BLaER1 treated with 17β-estradiol and CSF1 and Interleukin-3, amounts not matched to agents 10 nM and 100 nM (cell line): ENCODE measurements around the gene ARHGAP44.
A peak's percentile ranks its signal among the peaks of the same experiment; 100 is the strongest.
"Not testable (repeated sequence)": the region's sequence is repeated elsewhere in the genome, so short reads cannot be mapped to it uniquely, and the experiment has no call there.

ENCODE experiments used
- H3K27ac ChIP-seq, 11 experiments: shearing (Covaris generic); formaldehyde crosslinking; 2 replicates each; pipeline ENCODE4 v1.8.1; 2022
- H3K27me3 ChIP-seq, 11 experiments: shearing (Covaris generic); formaldehyde crosslinking; 2 replicates each; pipeline ENCODE4 v1.8.1; 2022
- H3K36me3 ChIP-seq, 11 experiments: shearing (Covaris generic); formaldehyde crosslinking; 2 replicates each; pipeline ENCODE4 v1.8.1; 2022
- H3K4me1 ChIP-seq, 10 experiments: shearing (Covaris generic); formaldehyde crosslinking; 2 replicates each; pipeline ENCODE4 v1.8.1; 2022
- H3K4me2 ChIP-seq, 11 experiments: shearing (Covaris generic); formaldehyde crosslinking; 2 replicates each; pipeline ENCODE4 v1.8.1; 2022
- H3K4me3 ChIP-seq, 10 experiments: shearing (Covaris generic); formaldehyde crosslinking; 2 replicates each; pipeline ENCODE4 v1.8.1; 2022
- H3K9ac ChIP-seq, 11 experiments: shearing (Covaris generic); formaldehyde crosslinking; 2 replicates each; pipeline ENCODE4 v1.8.1; 2022
- H3K9me3 ChIP-seq, 11 experiments: shearing (Covaris generic); formaldehyde crosslinking; replicated peaks in 1 of 11; 2 replicates each; pipeline ENCODE4 v1.8.1; 2022
- H4K20me1 ChIP-seq, 11 experiments: shearing (Covaris generic); formaldehyde crosslinking; 2 replicates each; pipeline ENCODE4 v1.8.1; 2022
- Cebpa-rat ChIP-seq, 11 experiments: shearing (Covaris generic); IDR thresholded peaks; 2 replicates each; pipeline ENCODE4 v1.8.1; 2022

Gene ARHGAP44

DNA sequence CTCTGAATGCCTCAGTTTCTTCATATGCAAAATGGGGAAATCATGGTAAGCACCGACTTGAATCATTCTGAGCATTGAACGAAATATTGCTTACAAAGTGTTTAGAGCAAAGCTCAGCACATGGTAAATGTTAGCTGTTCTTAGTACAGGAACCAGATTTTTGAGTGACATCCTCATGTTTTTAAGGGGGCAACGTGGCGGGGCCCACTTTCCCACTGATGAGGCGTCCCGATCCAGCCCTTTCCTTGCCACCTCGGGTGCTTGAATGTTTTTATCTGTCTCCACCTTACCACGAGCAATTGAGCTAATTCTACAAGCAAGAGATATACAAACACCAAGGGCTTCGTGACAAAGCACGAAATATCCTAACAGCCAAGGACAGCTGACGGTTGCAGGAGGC is 178.7 kb downstream of the ARHGAP44 start:
- peaks cover 0 to 16% (median 9%) of the 10 kb centered on the region in 10 experiments; a peak in 12 of 20 replicates for H3K4me1 ChIP-seq
- H3K27ac ChIP-seq: no peak overlapping the region
- peaks cover 0 to 3% (median 0%) of the 10 kb centered on the region in 11 experiments; a peak in 1 of 22 replicates for H3K36me3 ChIP-seq
- TF ChIP-seq Cebpa-rat (IDR thresholded peaks at IDR 0.05): no peak
- H3K9ac ChIP-seq: no peak overlapping the region
- peak overlapping the region in 3 of 11 experiments; percentile 6 to 30 (median 20); a peak in 1 of 22 replicates for H3K4me2 ChIP-seq
- H3K4me3 ChIP-seq: no peak overlapping the region
- H4K20me1 ChIP-seq: no peaks in the 10 kb centered on the region
- no peaks in the 10 kb centered on the region for H3K27me3 ChIP-seq
- H3K9me3 ChIP-seq: no peaks in the 10 kb centered on the region

DNA sequence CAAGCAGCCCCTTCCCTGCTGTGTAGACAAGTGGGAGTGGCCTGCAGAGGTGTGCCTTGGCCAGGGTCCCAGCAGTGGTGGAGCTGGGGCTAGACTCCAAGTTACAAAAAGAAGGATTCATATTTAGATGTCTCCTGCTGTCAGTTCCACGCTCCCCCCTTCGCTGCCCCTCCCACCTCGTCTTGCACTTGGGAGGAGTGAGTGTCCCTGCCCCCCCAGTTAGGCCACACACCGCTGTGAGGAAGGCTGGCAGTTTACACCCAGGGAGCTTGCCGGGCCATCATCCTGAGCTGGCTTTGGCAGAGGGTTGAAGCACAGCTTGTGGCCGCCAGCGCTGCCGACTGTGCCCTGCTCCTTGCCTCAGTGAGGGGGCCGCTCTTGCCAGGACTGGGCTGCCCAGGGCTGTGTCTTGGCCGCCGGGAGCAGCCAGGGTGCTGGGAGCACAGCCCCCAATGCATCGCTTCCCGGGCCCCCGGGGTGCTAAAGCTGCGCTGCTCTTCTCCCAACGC is 184.3 kb downstream of the ARHGAP44 start:
- H3K36me3 ChIP-seq: no peaks in the 10 kb centered on the region

DNA sequence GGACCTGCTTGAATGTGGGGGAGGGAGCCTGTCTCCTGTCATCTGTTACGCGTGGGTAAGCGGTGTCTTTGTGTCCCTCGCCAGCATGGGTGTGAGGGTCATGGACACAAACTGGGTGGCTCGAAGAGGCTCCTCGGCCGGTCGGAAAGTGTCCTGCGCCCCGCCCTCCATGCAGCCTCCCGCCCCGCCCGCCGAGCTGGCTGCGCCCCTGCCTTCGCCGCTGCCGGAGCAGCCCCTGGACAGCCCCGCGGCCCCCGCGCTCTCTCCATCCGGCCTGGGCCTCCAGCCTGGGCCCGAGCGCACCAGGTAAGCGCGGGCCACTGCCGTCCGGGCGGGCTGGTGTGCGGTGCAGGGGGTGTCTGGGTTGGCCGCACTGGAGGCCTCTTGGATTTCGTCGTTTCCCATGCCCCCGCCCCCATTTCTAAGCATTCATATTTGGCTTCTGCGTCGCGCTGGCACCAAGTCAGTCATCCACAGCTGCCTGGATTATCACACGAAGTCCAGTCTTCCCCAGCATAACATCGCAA is 184.8 kb downstream of the ARHGAP44 start:
- no peak for TF ChIP-seq Cebpa-rat (IDR thresholded peaks at IDR 0.05)
- H3K36me3 ChIP-seq: no peaks in the 10 kb centered on the region
- no peaks in the 10 kb centered on the region for H3K9me3 ChIP-seq
- no peaks in the 10 kb centered on the region for H4K20me1 ChIP-seq
- H3K4me2 ChIP-seq: peak overlapping the region in 3 of 11 experiments; percentile 11 to 14 (median 12); a peak in 2 of 22 replicates
- H3K27me3 ChIP-seq: no peaks in the 10 kb centered on the region
- no peak overlapping the region for H3K27ac ChIP-seq
- H3K9ac ChIP-seq: no peak overlapping the region
- no peak overlapping the region for H3K4me3 ChIP-seq
- peaks cover 0 to 8% (median 0%) of the 10 kb centered on the region in 10 experiments; a peak in 6 of 20 replicates for H3K4me1 ChIP-seq

More for the DNA sequence above, 184.3 kb downstream of the ARHGAP44 start:
- Histone ChIP-seq H3K4me2 (peak overlapping the region in 5 of 11 experiments; percentile 11 to 18 (median 14); a peak in 5 of 22 replicates), H4K20me1 (no peaks in the 10 kb centered on the region), H3K27ac (no peak overlapping the region), H3K4me3 (no peak overlapping the region), H3K9me3 (no peaks in the 10 kb centered on the region), H3K9ac (no peak overlapping the region), H3K4me1 (peaks cover 0 to 8% (median 0%) of the 10 kb centered on the region in 10 experiments; a peak in 6 of 20 replicates), H3K27me3 (no peaks in the 10 kb centered on the region)
- no peak for TF ChIP-seq Cebpa-rat (IDR thresholded peaks at IDR 0.05)

DNA sequence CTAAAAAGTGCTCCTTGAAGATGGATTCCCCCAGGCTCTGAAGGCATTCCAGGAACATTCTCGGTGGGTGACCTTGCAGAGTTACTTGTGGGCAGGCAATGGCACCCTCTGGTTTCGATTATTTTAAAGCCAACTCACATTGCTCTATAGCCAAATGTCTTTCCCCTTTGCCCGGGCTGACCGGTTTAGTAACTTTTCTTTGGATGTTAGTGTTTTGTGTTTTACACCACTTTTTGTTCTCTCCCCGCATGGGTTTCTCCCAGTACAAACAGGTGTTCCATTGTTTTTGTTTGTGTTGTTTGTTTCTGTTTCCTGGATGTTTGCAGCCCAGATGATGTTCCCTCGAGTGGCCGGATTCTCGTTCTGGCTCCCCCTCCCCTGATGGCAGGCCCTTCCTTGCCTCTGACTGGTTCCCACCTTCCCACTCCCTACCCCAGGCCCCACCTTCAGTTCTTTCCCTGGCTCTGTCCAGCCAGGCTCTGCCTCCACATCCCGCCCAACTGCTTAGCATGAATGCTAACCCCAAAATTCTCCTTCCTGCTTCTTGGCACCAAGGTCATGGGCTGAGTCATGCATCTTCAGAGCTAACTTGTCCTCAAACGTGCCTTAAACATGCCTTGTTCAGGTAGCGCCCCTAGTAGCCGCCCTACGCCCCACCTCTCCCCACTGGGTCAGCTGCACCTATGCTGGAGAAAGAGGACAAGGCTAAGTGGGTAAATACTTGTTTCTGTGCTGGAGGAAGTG is 187.9 kb downstream of the ARHGAP44 start:
- Histone ChIP-seq H4K20me1 (no peaks in the 10 kb centered on the region; a peak in 1 of 22 replicates), H3K4me3 (no peak overlapping the region), H3K4me2 (no peak overlapping the region), H3K9me3 (peaks cover 0 to 3% (median 0%) of the 10 kb centered on the region in 11 experiments; a peak in 1 of 22 replicates), H3K27me3 (no peaks in the 10 kb centered on the region), H3K4me1 (peaks cover 0 to 12% (median 4%) of the 10 kb centered on the region in 10 experiments; a peak in 17 of 20 replicates), H3K9ac (no peak overlapping the region), H3K36me3 (no peaks in the 10 kb centered on the region), H3K27ac (no peak overlapping the region)
- no peak for TF ChIP-seq Cebpa-rat (IDR thresholded peaks at IDR 0.05)

DNA sequence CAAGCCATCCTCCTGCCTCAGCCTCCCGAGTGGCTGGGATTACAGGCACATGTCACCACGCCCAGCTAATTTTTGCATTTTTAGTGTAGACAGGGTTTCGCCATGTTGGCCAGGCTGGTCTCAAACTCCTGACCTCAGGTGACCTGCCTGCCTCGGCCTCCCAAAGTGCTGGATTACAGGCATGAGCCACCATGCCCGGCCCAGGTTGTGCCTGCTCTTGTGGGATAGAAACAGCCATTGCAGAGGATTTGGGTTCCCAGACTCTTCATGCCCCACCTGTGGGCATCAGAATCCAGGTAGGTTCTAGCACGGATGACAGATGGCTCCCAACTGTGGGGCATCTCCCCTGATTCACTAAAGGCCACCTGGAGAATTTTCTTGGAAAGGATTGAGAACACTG is 189.5 kb downstream of the ARHGAP44 start:
- H3K36me3 ChIP-seq, H3K9ac ChIP-seq, H3K4me2 ChIP-seq, H3K4me3 ChIP-seq, H3K9me3 ChIP-seq, H3K27me3 ChIP-seq, H3K27ac ChIP-seq, H4K20me1 ChIP-seq: not testable (repeated sequence)
- peaks cover 0 to 22% (median 18%) of the 10 kb centered on the region in 10 experiments; a peak in 18 of 20 replicates for H3K4me1 ChIP-seq

DNA sequence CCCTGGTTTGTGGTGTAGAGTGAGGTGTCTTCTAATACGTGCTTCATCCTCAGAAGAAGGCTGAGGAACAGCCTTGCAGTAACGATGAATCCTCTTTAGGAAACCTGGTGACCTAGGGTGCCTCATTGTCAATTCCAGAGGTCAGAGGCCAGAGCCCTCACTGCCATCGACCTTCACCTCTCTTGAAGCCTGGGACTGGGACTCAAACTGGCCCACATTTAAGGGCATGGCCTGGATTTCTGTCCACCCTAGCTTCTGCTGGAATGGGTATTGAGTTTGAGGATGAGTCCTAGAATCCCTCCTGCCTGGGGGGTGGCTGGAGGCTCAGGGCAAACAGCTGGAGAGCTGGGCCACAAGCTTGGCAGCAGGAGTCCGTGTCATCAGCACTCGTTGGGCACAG is 189.9 kb downstream of the ARHGAP44 start:
- H3K9me3 ChIP-seq: peaks cover 0 to 10% (median 0%) of the 10 kb centered on the region in 11 experiments; a peak in 3 of 22 replicates
- H3K36me3 ChIP-seq: no peaks in the 10 kb centered on the region
- no peaks in the 10 kb centered on the region for H3K27me3 ChIP-seq
- H3K4me3 ChIP-seq: no peak overlapping the region
- no peak overlapping the region for H3K9ac ChIP-seq
- TF ChIP-seq Cebpa-rat (IDR thresholded peaks at IDR 0.05): no peak
- no peak overlapping the region for H3K27ac ChIP-seq
- H3K4me1 ChIP-seq: peaks cover 4 to 26% (median 23%) of the 10 kb centered on the region in 10 experiments; a peak in 19 of 20 replicates
- no peak overlapping the region for H3K4me2 ChIP-seq
- no peaks in the 10 kb centered on the region; a peak in 1 of 22 replicates for H4K20me1 ChIP-seq

DNA sequence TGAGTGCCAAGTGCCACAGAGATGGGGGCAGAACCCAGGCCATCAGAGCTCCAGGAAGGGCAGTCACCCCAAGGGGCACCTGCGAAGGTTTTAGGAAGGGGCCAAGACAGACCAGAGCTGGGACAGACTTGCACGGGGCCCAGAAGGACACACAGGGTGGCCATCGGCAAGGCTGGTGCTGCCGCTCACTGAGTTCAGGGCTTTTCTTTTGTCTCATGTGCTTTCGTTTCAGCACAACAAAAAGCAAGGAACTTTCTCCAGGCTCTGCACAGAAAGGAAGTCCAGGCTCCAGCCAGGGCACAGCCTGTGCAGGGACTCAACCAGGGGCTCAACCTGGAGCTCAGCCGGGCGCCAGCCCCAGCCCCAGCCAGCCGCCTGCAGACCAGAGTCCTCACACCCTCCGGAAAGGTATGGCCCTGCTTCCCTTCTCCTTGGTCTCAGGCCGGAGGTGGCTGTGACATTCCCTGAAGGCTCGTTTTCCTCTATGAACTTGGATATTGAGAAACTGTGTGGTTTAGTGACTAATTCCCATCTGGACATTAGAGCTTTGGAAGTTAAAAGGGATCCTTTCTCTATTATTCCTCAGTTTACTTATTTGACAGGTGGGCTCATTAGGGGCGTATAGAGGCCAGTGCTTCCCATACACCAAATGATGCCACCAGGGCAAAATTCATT is 190.7 kb downstream of the ARHGAP44 start:
- H3K36me3 ChIP-seq: no peaks in the 10 kb centered on the region
- no peak overlapping the region for H3K4me3 ChIP-seq
- H3K27ac ChIP-seq: no peak overlapping the region; a peak in 1 of 22 replicates
- no peak overlapping the region for H3K4me2 ChIP-seq
- no peak for TF ChIP-seq Cebpa-rat (IDR thresholded peaks at IDR 0.05)
- peaks cover 0 to 2% (median 0%) of the 10 kb centered on the region in 11 experiments; a peak in 1 of 22 replicates for H3K27me3 ChIP-seq
- no peaks in the 10 kb centered on the region; a peak in 2 of 22 replicates for H4K20me1 ChIP-seq
- no peak overlapping the region for H3K9ac ChIP-seq
- H3K4me1 ChIP-seq: peaks cover 11 to 33% (median 30%) of the 10 kb centered on the region in 10 experiments
- H3K9me3 ChIP-seq: peaks cover 0 to 10% (median 0%) of the 10 kb centered on the region in 11 experiments; a peak in 3 of 22 replicates

DNA sequence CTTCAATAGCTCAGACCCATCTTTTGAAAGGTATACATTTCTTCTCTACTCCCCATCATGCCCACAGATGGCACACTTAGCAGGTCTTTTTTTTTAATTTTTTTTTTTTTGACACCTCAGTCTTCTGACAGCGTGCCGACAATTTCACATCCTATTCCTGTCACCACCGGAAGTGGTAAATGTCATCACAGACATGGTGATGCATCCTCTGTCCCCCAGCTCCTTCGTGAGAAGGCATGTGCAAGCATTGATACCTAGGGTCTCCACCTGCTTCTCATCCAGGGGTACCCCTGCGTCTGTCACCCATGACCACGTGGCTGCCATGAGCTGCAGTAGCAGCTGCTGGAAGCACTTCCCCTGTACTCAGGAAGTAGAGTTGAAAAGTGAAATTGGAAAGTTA is 192.9 kb downstream of the ARHGAP44 start:
- H3K9me3 ChIP-seq: peaks cover 0 to 10% (median 0%) of the 10 kb centered on the region in 11 experiments; a peak in 3 of 22 replicates
- peaks cover 0 to 4% (median 0%) of the 10 kb centered on the region in 11 experiments; a peak in 6 of 22 replicates for H4K20me1 ChIP-seq
- TF ChIP-seq Cebpa-rat (IDR thresholded peaks at IDR 0.05): no peak
- H3K4me2 ChIP-seq: peak overlapping the region; percentile 18 to 94 (median 46); a peak in 21 of 22 replicates
- peaks cover 0 to 13% (median 0%) of the 10 kb centered on the region in 11 experiments; a peak in 2 of 22 replicates for H3K27me3 ChIP-seq
- no peak overlapping the region for H3K9ac ChIP-seq
- no peaks in the 10 kb centered on the region for H3K36me3 ChIP-seq
- peak overlapping the region in 1 of 11 experiments; percentile 29; a peak in 1 of 22 replicates for H3K27ac ChIP-seq
- H3K4me1 ChIP-seq: peaks cover 25 to 56% (median 53%) of the 10 kb centered on the region in 10 experiments
- no peak overlapping the region for H3K4me3 ChIP-seq
